ENCODE results near the gene UBE2D2.

- TF ChIP-seq EP300 (conservative IDR thresholded peaks at IDR 0.05; ENCODE audit: poor library complexity, severe bottlenecking), result no peak
- TF ChIP-seq EZH2 (IDR thresholded peaks at IDR 0.05; ENCODE audit: borderline replicate concordance, insufficient read depth, low read length, poor library complexity, severe bottlenecking), result no peak
- TF ChIP-seq CTCF (IDR thresholded peaks at IDR 0.05; ENCODE audit: poor library complexity, severe bottlenecking), result no peak
These were observed 102.3 kb downstream of the UBE2D2 start for GRCh38 chr5:139663207-139664085.
